Measurements from ENCODE around the gene MYO18B.
"Not testable (repeated sequence)": the region's sequence is repeated elsewhere in the genome, so short reads cannot be mapped to it uniquely, and the experiment has no call there.

MYO18B gene

GRCh38 chr22:25741692-25742626, at the start of gene MYO18B:
Gene MYO18B (plus strand): TSS chr22:25742188. CDS start chr22:25761093, 18,905 bp downstream.
- no peak for DNase-seq (ENCODE audit: low spot score)

- no peak for DNase-seq (ENCODE audit: low spot score)
Measured at GRCh38 chr22:25692397-25693267, 49.4 kb upstream of the MYO18B start.

- DNase-seq (ENCODE audit: low spot score), result no peak
Measured at GRCh38 chr22:25693268-25693565, 48.8 kb upstream of the MYO18B start.

GRCh38 chr22:25694196-25694907, 47.6 kb upstream of the MYO18B start:
- DNase-seq (ENCODE audit: low spot score), result no peak

GRCh38 chr22:25695146-25695545, 46.8 kb upstream of the MYO18B start:
- DNase-seq (ENCODE audit: low spot score), result no peak

- no peak for DNase-seq (ENCODE audit: low spot score)
Measured at GRCh38 chr22:25696763-25697162, 45.2 kb upstream of the MYO18B start.

- DNase-seq (ENCODE audit: low spot score), result no peak
Measured at GRCh38 chr22:25697181-25697664, 44.8 kb upstream of the MYO18B start.

GRCh38 chr22:25697978-25698377, 44.0 kb upstream of the MYO18B start:
- DNase-seq (ENCODE audit: low spot score), result no peak

GRCh38 chr22:25698461-25698860, 43.5 kb upstream of the MYO18B start:
- no peak for DNase-seq (ENCODE audit: low spot score)

- no peak for DNase-seq (ENCODE audit: low spot score)
Measured at GRCh38 chr22:25698978-25699377, 43.0 kb upstream of the MYO18B start.

GRCh38 chr22:25701056-25701780, 40.8 kb upstream of the MYO18B start:
- DNase-seq (ENCODE audit: low spot score), result no peak

- DNase-seq (ENCODE audit: low spot score), result peak; percentile 43
Measured at GRCh38 chr22:25702040-25702439, 39.9 kb upstream of the MYO18B start.

- no peak for DNase-seq (ENCODE audit: low spot score)
Measured at GRCh38 chr22:25702571-25703167, 39.3 kb upstream of the MYO18B start.

GRCh38 chr22:25704701-25705100, 37.3 kb upstream of the MYO18B start:
- no peak for DNase-seq (ENCODE audit: low spot score)

GRCh38 chr22:25706197-25706596, 35.8 kb upstream of the MYO18B start:
- no peak for DNase-seq (ENCODE audit: low spot score)

GRCh38 chr22:25708430-25708829, 33.6 kb upstream of the MYO18B start:
- DNase-seq (ENCODE audit: low spot score), result not testable (repeated sequence)

GRCh38 chr22:25709758-25710157, 32.2 kb upstream of the MYO18B start:
- DNase-seq (ENCODE audit: low spot score), result no peak

- no peak for DNase-seq (ENCODE audit: low spot score)
Measured at GRCh38 chr22:25710501-25710900, 31.5 kb upstream of the MYO18B start.

GRCh38 chr22:25711491-25711890, 30.5 kb upstream of the MYO18B start:
- DNase-seq (ENCODE audit: low spot score), result no peak

GRCh38 chr22:25712661-25713400, 29.2 kb upstream of the MYO18B start:
- no peak for DNase-seq (ENCODE audit: low spot score)
